H9 (cell line): ENCODE measurements around the gene L3HYPDH. TPM values are rescaled to one million over a fixed set of nuclear protein-coding genes. Genes with fewer than 3 reads are reported as not detected.

ENCODE experiments used
- DNase-seq: peaks from one replicate; pipeline ENCODE4 v3.0.0-alpha.2; 2017
- H2AFZ ChIP-seq: one replicate; pipeline ENCODE4 v1.6.1; 2013; ENCODE audit warnings: mild to moderate bottlenecking, low read length, control low read depth, moderate library complexity
- H2AK5ac ChIP-seq: 2 replicates; pipeline ENCODE4 v1.6.1; 2013; ENCODE audit warnings: low read length, control low read depth, mixed read lengths; ENCODE audit not compliant: insufficient read length
- H2BK120ac ChIP-seq: one replicate; pipeline ENCODE4 v1.6.1; 2013; ENCODE audit warnings: low read depth, mild to moderate bottlenecking, low read length, control low read depth, inconsistent platforms; ENCODE audit not compliant: poor library complexity, severe bottlenecking
- H2BK12ac ChIP-seq: 2 replicates; pipeline ENCODE4 v1.6.1; 2013; ENCODE audit warnings: low read length, control low read depth, mixed read lengths, low read depth; ENCODE audit not compliant: insufficient read length
- H2BK15ac ChIP-seq: 2 replicates; pipeline ENCODE4 v1.6.1; 2013; ENCODE audit warnings: low read depth, low read length, control low read depth
- H2BK20ac ChIP-seq: one replicate; pipeline ENCODE4 v1.6.1; 2013; ENCODE audit warnings: low read depth, mild to moderate bottlenecking, low read length, control low read depth, inconsistent platforms; ENCODE audit not compliant: poor library complexity, severe bottlenecking
- H2BK5ac ChIP-seq: 2 replicates; pipeline ENCODE4 v1.6.1; 2013; ENCODE audit warnings: low read length, control low read depth, mixed read lengths; ENCODE audit not compliant: insufficient read length
- H3K14ac ChIP-seq: 2 replicates; pipeline ENCODE4 v1.6.1; 2013; ENCODE audit warnings: low read length, control low read depth; ENCODE audit not compliant: insufficient read depth
- H3K18ac ChIP-seq: 2 replicates; pipeline ENCODE4 v1.6.1; 2013; ENCODE audit warnings: low read depth, mild to moderate bottlenecking, mixed read lengths, low read length, control low read depth; ENCODE audit not compliant: insufficient read length
- H3K23ac ChIP-seq: 2 replicates; pipeline ENCODE4 v1.6.1; 2013; ENCODE audit warnings: low read length, control low read depth, mixed read lengths, low read depth; ENCODE audit not compliant: insufficient read length
- H3K23me2 ChIP-seq: 2 replicates; pipeline ENCODE4 v1.6.1; 2013; ENCODE audit warnings: low read depth, mild to moderate bottlenecking, mixed read lengths, low read length, control low read depth; ENCODE audit not compliant: insufficient read length, poor library complexity, severe bottlenecking
- H3K27ac ChIP-seq: 2 replicates; pipeline ENCODE4 v1.5.1; 2013; ENCODE audit warnings: low read length, control low read depth, mixed read lengths, low read depth; ENCODE audit not compliant: insufficient read length
- H3K27me3 ChIP-seq: 2 replicates; pipeline ENCODE4 v1.6.1; 2013; ENCODE audit warnings: low read length, control low read depth, inconsistent platforms; ENCODE audit not compliant: insufficient read depth
- H3K4ac ChIP-seq: 2 replicates; pipeline ENCODE4 v1.6.1; 2013; ENCODE audit warnings: low read depth, mild to moderate bottlenecking, control low read depth, inconsistent platforms, low read length, moderate library complexity
- H3K4me1 ChIP-seq: 2 replicates; pipeline ENCODE4 v1.6.1; 2013; ENCODE audit warnings: low read length, control low read depth, inconsistent platforms; ENCODE audit not compliant: insufficient read depth
- H3K4me2 ChIP-seq: 2 replicates; pipeline ENCODE4 v1.6.1; 2013; ENCODE audit warnings: low read length, control low read depth, mixed read lengths; ENCODE audit not compliant: insufficient read length, insufficient read depth
- H3K56ac ChIP-seq: 2 replicates; pipeline ENCODE4 v1.6.1; 2013; ENCODE audit warnings: low read depth, mild to moderate bottlenecking, mixed read lengths, low read length, control low read depth; ENCODE audit not compliant: insufficient read length
- H3K79me1 ChIP-seq: 2 replicates; pipeline ENCODE4 v1.6.1; 2013; ENCODE audit warnings: low read depth, mild to moderate bottlenecking, moderate library complexity, low read length, control low read depth, inconsistent platforms; ENCODE audit not compliant: insufficient read depth, poor library complexity, severe bottlenecking
- H3K79me2 ChIP-seq: 2 replicates; pipeline ENCODE4 v1.6.1; 2013; ENCODE audit warnings: low read length, control low read depth, inconsistent platforms; ENCODE audit not compliant: insufficient read depth
- H3K9ac ChIP-seq: 2 replicates; pipeline ENCODE4 v1.6.1; 2013; ENCODE audit warnings: low read length, control low read depth, mixed read lengths; ENCODE audit not compliant: insufficient read length; ENCODE audit errors: extremely low read depth
- H3K9me3 ChIP-seq: one replicate; pipeline ENCODE4 v1.6.1; 2013; ENCODE audit warnings: low read depth, low read length, inconsistent platforms; ENCODE audit not compliant: control insufficient read depth
- H3T11ph ChIP-seq: one replicate; pipeline ENCODE4 v1.6.1; 2013; ENCODE audit warnings: mild to moderate bottlenecking, low read length, control low read depth, inconsistent platforms
- H4K20me1 ChIP-seq: one replicate; pipeline ENCODE4 v1.6.1; 2013; ENCODE audit not compliant: control insufficient read depth, insufficient read length, insufficient read depth
- H4K5ac ChIP-seq: 2 replicates; pipeline ENCODE4 v1.6.1; 2013; ENCODE audit warnings: low read depth, mild to moderate bottlenecking, mixed read lengths, low read length, control low read depth; ENCODE audit not compliant: insufficient read length
- H4K8ac ChIP-seq: replicated peaks from 2 replicates; pipeline ENCODE4 v1.6.1; 2013; ENCODE audit warnings: low read length, control low read depth, mixed read lengths, low read depth; ENCODE audit not compliant: insufficient read length
- H4K91ac ChIP-seq: 2 replicates; pipeline ENCODE4 v1.6.1; 2013; ENCODE audit warnings: low read depth, mild to moderate bottlenecking, moderate library complexity, mixed read lengths, low read length, control low read depth; ENCODE audit not compliant: insufficient read length
- H3K27ac Mint-ChIP-seq, 3 experiments: 2 replicates in 2 of 3; 3 replicates in 1 of 3; pipeline ENCODE4 v1.8.0; 2020 to 2021; ENCODE audit warnings: mixed read lengths in 3 of 3, mild to moderate bottlenecking in 1 of 3, moderate library complexity in 1 of 3
- H3K27me3 Mint-ChIP-seq: 2 replicates; pipeline ENCODE4 v1.8.0; 2021; ENCODE audit warnings: low read depth, mild to moderate bottlenecking, moderate library complexity, mixed read lengths
- H3K36me3 Mint-ChIP-seq, 3 experiments: 2 replicates in 2 of 3; 3 replicates in 1 of 3; pipeline ENCODE4 v1.8.0; 2020 to 2021; ENCODE audit warnings: low read depth in 3 of 3, mixed read lengths in 3 of 3; ENCODE audit not compliant: insufficient read depth in 1 of 3
- H3K4me1 Mint-ChIP-seq, 2 experiments: 2 replicates each; pipeline ENCODE4 v1.8.0; 2020; ENCODE audit warnings: mixed read lengths in 2 of 2
- H3K4me3 Mint-ChIP-seq, 2 experiments: 2 replicates in 1 of 2; 3 replicates in 1 of 2; pipeline ENCODE4 v1.8.0; 2020 to 2021; ENCODE audit warnings: mild to moderate bottlenecking in 2 of 2, mixed read lengths in 2 of 2, moderate library complexity in 1 of 2
- H3K9me3 Mint-ChIP-seq, 2 experiments: 2 replicates in 1 of 2; 3 replicates in 1 of 2; pipeline ENCODE4 v1.8.0; 2020; ENCODE audit warnings: mild to moderate bottlenecking in 2 of 2, mixed read lengths in 2 of 2, moderate library complexity in 1 of 2
- WGBS: extraction: QIAGEN DNeasy Blood & Tissue Kit; methylation state at CpG from one replicate; pipeline ENCODE4 v1.1.7; 2013; ENCODE audit warnings: missing lambda C conversion rate, low lambda C conversion rate, mixed read lengths; ENCODE audit not compliant: insufficient read length; ENCODE audit errors: extremely low coverage; 5-methylcytosine and 5-hydroxymethylcytosine counted together
- total RNA-seq: library from RNA; stranded (reverse); gene quantifications from 2 replicates; pipeline ENCODE4 v1.2.1, GENCODE V29; 2021
- TF ChIP-seq, protein P1 (sequence below): fragments of 200-600 bp; sonication (generic); conservative IDR thresholded peaks from 3 replicates; pipeline ENCODE4 v1.8.0; 2021; ENCODE audit warnings: antibody characterized with exemption, mild to moderate bottlenecking

The L3HYPDH gene
- total RNA-seq, 1 experiment from 2014 or later, result 15.7 TPM

DNA sequence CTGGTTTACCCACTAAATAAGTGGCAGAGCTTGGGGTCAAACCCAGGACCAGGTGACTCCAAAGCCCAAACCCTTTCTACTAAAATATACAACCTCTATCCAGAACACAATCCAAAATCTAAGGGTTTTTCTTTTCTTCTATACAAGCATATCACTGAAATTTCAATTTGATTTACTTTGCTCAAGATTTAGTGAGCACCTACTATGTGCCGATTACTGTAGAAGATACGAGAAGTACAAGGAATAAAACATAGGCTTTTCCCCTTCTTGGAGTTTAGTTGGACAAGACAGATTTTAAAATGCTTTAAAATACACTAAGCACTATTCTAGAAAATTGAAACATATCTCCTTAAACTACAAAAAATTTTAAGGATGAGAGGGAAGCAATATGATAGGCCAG is 2.8 kb downstream of the L3HYPDH start:
- Mint-ChIP-seq H3K27ac (no peak overlapping the region), H3K36me3 (peaks cover 5 to 17% (median 10%) of the 10 kb centered on the region in 3 experiments; a peak in 6 of 7 replicates), H3K9me3 (no peaks in the 10 kb centered on the region), H3K4me1 (peaks cover 18 to 20% of the 10 kb centered on the region in 2 experiments), H3K4me3 (no peak overlapping the region; a peak in 1 of 5 replicates), H3K27me3 (no peaks in the 10 kb centered on the region)
- TF ChIP-seq, protein P1, sequence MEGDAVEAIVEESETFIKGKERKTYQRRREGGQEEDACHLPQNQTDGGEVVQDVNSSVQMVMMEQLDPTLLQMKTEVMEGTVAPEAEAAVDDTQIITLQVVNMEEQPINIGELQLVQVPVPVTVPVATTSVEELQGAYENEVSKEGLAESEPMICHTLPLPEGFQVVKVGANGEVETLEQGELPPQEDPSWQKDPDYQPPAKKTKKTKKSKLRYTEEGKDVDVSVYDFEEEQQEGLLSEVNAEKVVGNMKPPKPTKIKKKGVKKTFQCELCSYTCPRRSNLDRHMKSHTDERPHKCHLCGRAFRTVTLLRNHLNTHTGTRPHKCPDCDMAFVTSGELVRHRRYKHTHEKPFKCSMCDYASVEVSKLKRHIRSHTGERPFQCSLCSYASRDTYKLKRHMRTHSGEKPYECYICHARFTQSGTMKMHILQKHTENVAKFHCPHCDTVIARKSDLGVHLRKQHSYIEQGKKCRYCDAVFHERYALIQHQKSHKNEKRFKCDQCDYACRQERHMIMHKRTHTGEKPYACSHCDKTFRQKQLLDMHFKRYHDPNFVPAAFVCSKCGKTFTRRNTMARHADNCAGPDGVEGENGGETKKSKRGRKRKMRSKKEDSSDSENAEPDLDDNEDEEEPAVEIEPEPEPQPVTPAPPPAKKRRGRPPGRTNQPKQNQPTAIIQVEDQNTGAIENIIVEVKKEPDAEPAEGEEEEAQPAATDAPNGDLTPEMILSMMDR, result no peak
- H4K8ac ChIP-seq, result no peak overlapping the region
- H2AFZ ChIP-seq, result no peak overlapping the region
- H3K23me2 ChIP-seq, result peaks cover 4% of the 10 kb centered on the region
- H2BK12ac ChIP-seq, result no peak overlapping the region
- H3K9ac ChIP-seq, result no peak overlapping the region
- peaks cover 2% of the 10 kb centered on the region; the same call in 1 of the 2 replicates for H3K79me2 ChIP-seq
- no peak overlapping the region for H2BK120ac ChIP-seq
- no peak overlapping the region for H3K27ac ChIP-seq
- WGBS, result no CpG with 5 or more reads among the region's 2 CpGs
- H3K4me2 ChIP-seq, result no peak overlapping the region
- H4K20me1 ChIP-seq, result no peaks in the 10 kb centered on the region
- H3K27me3 ChIP-seq, result no peaks in the 10 kb centered on the region; the same call in 1 of the 2 replicates
- no peak overlapping the region for H4K5ac ChIP-seq
- no peak overlapping the region for H3K14ac ChIP-seq
- H3T11ph ChIP-seq, result no peak overlapping the region
- H4K91ac ChIP-seq, result no peak overlapping the region
- H2BK20ac ChIP-seq, result no peak overlapping the region
- no peaks in the 10 kb centered on the region for H3K9me3 ChIP-seq
- no peak overlapping the region for H2BK5ac ChIP-seq
- no peak overlapping the region for H2BK15ac ChIP-seq
- H3K4ac ChIP-seq, result no peak overlapping the region
- H3K23ac ChIP-seq, result no peak overlapping the region
- no peaks in the 10 kb centered on the region for H3K79me1 ChIP-seq
- H3K56ac ChIP-seq, result no peak overlapping the region
- DNase-seq, result no peak
- H2AK5ac ChIP-seq, result no peak overlapping the region
- H3K18ac ChIP-seq, result no peak overlapping the region
- no peaks in the 10 kb centered on the region for H3K4me1 ChIP-seq
